Measurements from ENCODE around the gene CEP19. TPM values are rescaled to one million over a fixed set of nuclear protein-coding genes. Genes with fewer than 3 reads are reported as not detected.
A peak's percentile ranks its signal among the peaks of the same experiment; 100 is the strongest.

The CEP19 gene
- total RNA-seq, 1 donor from 2014 or later: 0.91 TPM

GRCh38 chr3:196677353-196677752 is 34.7 kb downstream of the CEP19 start:
- DNase-seq (no peak), ATAC-seq (ENCODE audit: poor library complexity) (no peak)
- intact Hi-C loops (cut with DNase I): no loop called here

DNA sequence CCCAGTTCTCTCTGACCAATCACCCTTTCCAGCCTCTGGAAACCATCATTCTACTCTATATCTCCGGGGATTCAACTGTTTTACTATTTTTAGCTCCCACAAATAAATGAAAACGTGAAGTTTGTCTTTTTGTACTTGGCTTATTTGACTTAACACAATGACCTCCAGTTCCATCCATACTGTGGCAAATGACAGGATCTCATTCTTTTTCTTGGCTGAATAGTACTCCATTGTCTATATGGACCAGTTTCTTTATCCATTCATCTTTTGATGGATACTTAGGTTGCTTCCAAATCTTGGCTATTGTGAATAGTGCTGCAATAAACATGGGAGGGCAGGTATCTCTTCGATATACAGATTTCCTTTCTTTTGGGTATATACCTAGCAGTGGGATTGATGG is 38.4 kb downstream of the CEP19 start:
- no peak for ATAC-seq (ENCODE audit: poor library complexity)
- intact Hi-C loops (cut with DNase I): no loop called here

GRCh38 chr3:196670339-196670738 is 41.7 kb downstream of the CEP19 start:
- DNase-seq (no peak), ATAC-seq (ENCODE audit: poor library complexity) (peak; percentile 79)
- intact Hi-C loops (cut with DNase I): no loop called here

More for the DNA sequence above, 38.4 kb downstream of the CEP19 start:
- DNase-seq: no peak

GRCh38 chr3:196667056-196667825 is 44.8 kb downstream of the CEP19 start:
- no peak for ATAC-seq (ENCODE audit: poor library complexity)
- intact Hi-C loops (cut with DNase I): no loop called here
- no peak for DNase-seq

DNA sequence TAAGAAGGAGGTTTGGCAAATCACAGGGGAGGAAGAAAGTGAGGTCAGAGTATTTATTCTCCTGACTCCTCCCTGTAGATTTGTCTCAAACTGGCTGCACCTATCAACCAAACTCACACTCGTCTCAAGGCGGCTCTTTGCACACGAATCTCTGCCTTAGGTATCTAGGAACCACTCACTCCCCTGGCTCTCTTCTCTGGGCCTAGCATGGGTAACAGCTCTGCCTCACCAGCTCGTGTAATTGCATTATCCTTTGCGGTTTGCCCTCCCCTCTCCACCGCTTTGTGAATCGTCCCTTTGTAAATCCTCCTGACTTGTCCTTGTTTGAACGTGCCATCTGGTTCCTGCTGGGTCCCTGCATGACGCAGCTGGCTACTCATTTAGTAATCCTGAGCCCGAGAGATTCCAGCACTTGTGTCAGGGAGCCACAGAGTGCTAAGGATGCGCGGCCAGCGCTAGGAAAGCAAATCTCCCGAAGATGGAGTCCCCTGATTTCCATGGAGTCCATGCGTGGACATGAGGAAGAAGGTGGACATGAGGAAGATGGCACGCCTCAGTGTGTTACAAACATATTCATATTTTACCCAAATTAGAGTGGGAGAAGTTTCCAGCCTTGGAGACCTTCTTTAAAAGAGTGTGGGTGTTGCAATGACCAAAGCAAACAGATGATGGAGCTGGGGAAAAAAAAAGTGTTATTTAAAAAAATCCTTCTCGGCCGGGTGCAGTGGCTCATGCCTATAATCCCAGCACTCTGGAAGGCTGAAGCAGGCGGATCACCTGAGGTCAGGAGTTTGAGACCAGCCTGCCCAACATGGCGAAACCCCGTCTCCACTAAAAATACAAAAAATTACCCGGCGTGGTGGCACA is 45.8 kb downstream of the CEP19 start:
- ATAC-seq (ENCODE audit: poor library complexity): no peak
- DNase-seq: no peak
- intact Hi-C loops (cut with DNase I): no loop called here

GRCh38 chr3:196662711-196663571 is 49.1 kb downstream of the CEP19 start:
- DNase-seq (no peak), ATAC-seq (ENCODE audit: poor library complexity) (no peak)
- intact Hi-C loops (cut with DNase I): no loop called here

DNA sequence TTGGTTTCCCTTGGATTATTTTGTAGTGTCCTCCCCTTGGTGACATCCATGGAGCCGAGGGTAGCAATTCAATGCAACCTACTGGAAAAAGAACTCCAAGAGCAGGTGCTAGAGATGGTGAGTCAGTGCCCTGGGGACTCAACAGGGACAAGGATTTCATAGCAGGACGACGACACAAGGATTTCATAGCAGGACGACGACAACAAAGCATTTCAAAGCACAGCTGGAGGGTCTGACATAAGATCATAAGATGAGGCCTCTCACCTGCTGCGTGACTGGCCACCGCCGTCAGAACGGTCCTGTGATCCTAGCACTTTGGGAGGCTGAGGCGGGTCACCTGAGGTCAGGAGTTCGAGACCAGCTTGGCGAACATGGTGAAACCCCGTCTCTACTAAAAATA is 50.0 kb downstream of the CEP19 start:
- no peak for DNase-seq
- no peak for ATAC-seq (ENCODE audit: poor library complexity)
- intact Hi-C loops (cut with DNase I): no loop called here

GRCh38 chr3:196661400-196661799 is 50.6 kb downstream of the CEP19 start:
- ATAC-seq (ENCODE audit: poor library complexity) (no peak), DNase-seq (no peak)
- intact Hi-C loops (cut with DNase I): no loop called here

GRCh38 chr3:196660381-196661166 is 51.5 kb downstream of the CEP19 start:
- ATAC-seq (ENCODE audit: poor library complexity): no peak
- DNase-seq: no peak
- intact Hi-C loops (cut with DNase I): no loop called here

- no peak for ATAC-seq (ENCODE audit: poor library complexity)
- intact Hi-C loops (cut with DNase I): no loop called here
- DNase-seq: no peak
These were observed 52.1 kb downstream of the CEP19 start for GRCh38 chr3:196659901-196660351.

Other genes starting within 250 kb of the CEP19 start
- gene RNF168, start 208.5 kb downstream of the CEP19 start, total RNA-seq: 21.3 TPM
- 89.9 TPM for gene SMCO1, start 196.9 kb downstream of the CEP19 start, total RNA-seq
- gene WDR53, start 143.7 kb downstream of the CEP19 start, total RNA-seq: 7.9 TPM
- 7.9 TPM for gene FBXO45, start 143.6 kb downstream of the CEP19 start, total RNA-seq
- 2.4 TPM for gene NRROS, start 72.6 kb downstream of the CEP19 start, total RNA-seq
- 13.9 TPM for gene PIGX, start 127 bp upstream of the CEP19 start, total RNA-seq
- gene PAK2, start 27.6 kb upstream of the CEP19 start, total RNA-seq: 40.6 TPM
- gene SENP5, start 155.7 kb upstream of the CEP19 start, total RNA-seq: 18.0 TPM
- 29.4 TPM for gene NCBP2, start 230.3 kb upstream of the CEP19 start, total RNA-seq